Neural cell (in vitro differentiated cells): ENCODE results near the gene ARFRP1.

ENCODE experiments used
- POLR2AphosphoS5 ChIP-seq: IDR thresholded peaks from 2 replicates; pipeline ENCODE4 v1.6.1; 2012
- TF ChIP-seq, protein P1 (sequence below): fragments of 450-650 bp; IDR thresholded peaks from 2 replicates; pipeline ENCODE4 v1.5.1; 2014; ENCODE audit warnings: antibody characterized with exemption, mild to moderate bottlenecking, moderate library complexity; ENCODE audit not compliant: poor library complexity, severe bottlenecking

DNA sequence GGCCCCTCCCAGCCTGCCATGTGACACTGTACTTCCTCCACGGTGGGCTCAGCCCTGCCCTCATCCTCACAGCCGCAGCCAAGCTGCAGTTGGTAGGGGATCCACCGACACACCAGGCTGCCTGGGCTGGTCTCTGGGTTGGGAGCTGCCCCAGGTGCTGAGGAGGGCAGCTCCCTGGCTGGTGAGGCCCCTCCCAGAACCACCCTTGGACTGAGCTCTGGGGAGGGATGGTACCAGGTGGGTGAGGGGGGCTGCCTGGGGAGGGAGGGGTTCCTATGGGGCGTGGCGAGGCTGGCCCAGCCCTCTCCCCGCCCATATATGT is 11.5 kb downstream of the ARFRP1 start:
- TF ChIP-seq POLR2AphosphoS5: no peak
- TF ChIP-seq, protein P1, sequence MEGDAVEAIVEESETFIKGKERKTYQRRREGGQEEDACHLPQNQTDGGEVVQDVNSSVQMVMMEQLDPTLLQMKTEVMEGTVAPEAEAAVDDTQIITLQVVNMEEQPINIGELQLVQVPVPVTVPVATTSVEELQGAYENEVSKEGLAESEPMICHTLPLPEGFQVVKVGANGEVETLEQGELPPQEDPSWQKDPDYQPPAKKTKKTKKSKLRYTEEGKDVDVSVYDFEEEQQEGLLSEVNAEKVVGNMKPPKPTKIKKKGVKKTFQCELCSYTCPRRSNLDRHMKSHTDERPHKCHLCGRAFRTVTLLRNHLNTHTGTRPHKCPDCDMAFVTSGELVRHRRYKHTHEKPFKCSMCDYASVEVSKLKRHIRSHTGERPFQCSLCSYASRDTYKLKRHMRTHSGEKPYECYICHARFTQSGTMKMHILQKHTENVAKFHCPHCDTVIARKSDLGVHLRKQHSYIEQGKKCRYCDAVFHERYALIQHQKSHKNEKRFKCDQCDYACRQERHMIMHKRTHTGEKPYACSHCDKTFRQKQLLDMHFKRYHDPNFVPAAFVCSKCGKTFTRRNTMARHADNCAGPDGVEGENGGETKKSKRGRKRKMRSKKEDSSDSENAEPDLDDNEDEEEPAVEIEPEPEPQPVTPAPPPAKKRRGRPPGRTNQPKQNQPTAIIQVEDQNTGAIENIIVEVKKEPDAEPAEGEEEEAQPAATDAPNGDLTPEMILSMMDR: no peak
